B cell (primary cell): ENCODE measurements around the gene TACR2.

Source experiments
- EZH2 ChIP-seq: IDR thresholded peaks from 2 replicates; pipeline ENCODE4 v1.6.1; 2012; ENCODE audit warnings: borderline replicate concordance, low read depth, mild to moderate bottlenecking, moderate library complexity, low read length; ENCODE audit not compliant: insufficient read depth, poor library complexity, severe bottlenecking
- TF ChIP-seq, protein P1 (sequence below): fragments of 200-600 bp; IDR thresholded peaks from one replicate; pipeline ENCODE4 v1.8.0; 2022; ENCODE audit warnings: antibody characterized with exemption, mild to moderate bottlenecking

DNA sequence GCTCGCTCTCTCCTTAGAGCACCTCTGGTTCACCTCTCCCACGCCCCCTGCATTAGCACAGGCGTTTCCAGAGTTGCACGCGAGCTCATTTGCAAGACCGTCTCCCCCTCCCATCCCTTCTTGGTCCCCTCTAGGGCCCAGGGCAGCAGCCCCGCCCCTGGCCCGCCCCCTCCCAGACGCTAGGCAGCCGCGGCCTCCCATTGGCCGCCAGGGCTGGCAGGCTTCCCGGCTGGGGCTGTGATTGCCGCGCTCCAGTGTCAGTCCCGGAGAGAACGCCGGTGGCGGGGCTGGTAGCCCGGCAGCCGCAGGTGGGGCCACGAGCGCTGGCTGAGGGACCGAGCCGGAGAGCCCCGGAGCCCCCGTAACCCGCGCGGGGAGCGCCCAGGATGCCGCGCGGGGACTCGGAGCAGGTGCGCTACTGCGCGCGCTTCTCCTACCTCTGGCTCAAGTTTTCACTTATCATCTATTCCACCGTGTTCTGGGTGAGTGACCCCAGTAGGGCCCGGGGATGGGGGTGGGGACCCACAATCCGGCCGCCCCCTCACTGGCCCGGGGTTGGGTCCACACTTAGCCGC is 34.6 kb upstream of the TACR2 start, which contains the start of gene TSPAN15:
- TF ChIP-seq, protein P1, sequence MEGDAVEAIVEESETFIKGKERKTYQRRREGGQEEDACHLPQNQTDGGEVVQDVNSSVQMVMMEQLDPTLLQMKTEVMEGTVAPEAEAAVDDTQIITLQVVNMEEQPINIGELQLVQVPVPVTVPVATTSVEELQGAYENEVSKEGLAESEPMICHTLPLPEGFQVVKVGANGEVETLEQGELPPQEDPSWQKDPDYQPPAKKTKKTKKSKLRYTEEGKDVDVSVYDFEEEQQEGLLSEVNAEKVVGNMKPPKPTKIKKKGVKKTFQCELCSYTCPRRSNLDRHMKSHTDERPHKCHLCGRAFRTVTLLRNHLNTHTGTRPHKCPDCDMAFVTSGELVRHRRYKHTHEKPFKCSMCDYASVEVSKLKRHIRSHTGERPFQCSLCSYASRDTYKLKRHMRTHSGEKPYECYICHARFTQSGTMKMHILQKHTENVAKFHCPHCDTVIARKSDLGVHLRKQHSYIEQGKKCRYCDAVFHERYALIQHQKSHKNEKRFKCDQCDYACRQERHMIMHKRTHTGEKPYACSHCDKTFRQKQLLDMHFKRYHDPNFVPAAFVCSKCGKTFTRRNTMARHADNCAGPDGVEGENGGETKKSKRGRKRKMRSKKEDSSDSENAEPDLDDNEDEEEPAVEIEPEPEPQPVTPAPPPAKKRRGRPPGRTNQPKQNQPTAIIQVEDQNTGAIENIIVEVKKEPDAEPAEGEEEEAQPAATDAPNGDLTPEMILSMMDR = no peak
- no peak for TF ChIP-seq EZH2
